Psoas muscle (tissue), 8 donors: ENCODE results near the gene ANKRD11. TPM values are rescaled to one million over a fixed set of nuclear protein-coding genes. Genes with fewer than 3 reads are reported as not detected.
A peak's percentile ranks its signal among the peaks of the same experiment; 100 is the strongest.

ENCODE experiments used
- ATAC-seq, 4 donors: fragments of 200-7000 bp; cut with Tn5 transposase; one replicate each; pipeline ENCODE4 v1.9.1; 2020; ENCODE audit warnings: moderate library complexity in 3 of 4, mild to moderate bottlenecking in 2 of 4
- DNase-seq, 2 donors: peaks; one replicate each; pipeline ENCODE4 v3.0.0-alpha.2; 2020
- H3K27ac ChIP-seq: fragments of 200-600 bp; one replicate; pipeline ENCODE4 v1.8.0; 2022
- H3K27me3 ChIP-seq, 3 donors: fragments of 200-600 bp in 1 of 3; one replicate each; pipeline versions ENCODE4 v1.6.1 to v1.8.0; 2013 to 2022; ENCODE audit warnings: low read length in 2 of 3, mild to moderate bottlenecking in 2 of 3, moderate library complexity in 1 of 3; ENCODE audit not compliant: insufficient read depth in 3 of 3
- H3K36me3 ChIP-seq, 2 donors: fragments of 200-600 bp in 1 of 2; one replicate each; pipeline versions ENCODE4 v1.6.1 to v1.8.0; 2013 to 2022; ENCODE audit warnings: low read depth in 1 of 2, mild to moderate bottlenecking in 1 of 2, moderate library complexity in 1 of 2; ENCODE audit not compliant: insufficient read depth in 1 of 2
- H3K4me1 ChIP-seq: fragments of 200-600 bp; one replicate; pipeline ENCODE4 v1.8.0; 2022
- H3K4me3 ChIP-seq: fragments of 200-600 bp; one replicate; pipeline ENCODE4 v1.8.0; 2022; ENCODE audit warnings: mild to moderate bottlenecking
- H3K9me3 ChIP-seq: fragments of 200-600 bp; one replicate; pipeline ENCODE4 v1.8.0; 2022
- WGBS, 3 donors: extraction: QIAGEN DNeasy Blood & Tissue Kit; methylation state at CpG; one replicate each; pipeline versions ENCODE4 v1.1.6 to v1.1.7; 2013; 5-methylcytosine and 5-hydroxymethylcytosine counted together
- intact Hi-C, 2 donors: fragments of 100-400 bp; cut with DNase I; formaldehyde crosslinking; loops; one replicate each; pipeline versions ENCODE4 v1.11.0 to v1.14.2; 2022
- polyA plus RNA-seq, 3 donors: library from polyadenylated mRNA; stranded (reverse); fragments of 200-250 nt; gene quantifications; one replicate each; pipeline ENCODE4 v1.2.3, GENCODE V29; 2013
- total RNA-seq, 4 donors: library from RNA; stranded (reverse); fragmentation: NEBNext Ultra II Directional in 2 of 4; extraction: Animal tissue kit (Norgen Biotek cat#: 25700) in 2 of 4; gene quantifications; one replicate each; pipeline versions ENCODE4 v1.2.1 to v1.2.4, GENCODE V29; 2021 to 2023
- TF ChIP-seq, protein P1 (sequence below): fragments of 200-600 bp; IDR thresholded peaks from one replicate; pipeline ENCODE4 v1.8.0; 2022; ENCODE audit warnings: antibody characterized with exemption
- donor health status: healthy with polysubstance abuse.
- donor health status: DM: no; HTN: no; CAD: no; lungs with moderate emphysema.
- donor health status: Bipolar disorder and iron deficiency.
- donor health status: healthy.
- donor health status: DM: yes; HTN: yes; CAD: no.
- donor health status: DM: no; HTN: no; CAD: no.
- donor health status: DM: no; HTN: no; CAD: no.
- donor health status: DM: yes; HTN: yes; CAD: no.

Gene ANKRD11
- total and polyA plus RNA-seq, 7 donors: 22.3 to 72.8 (median 57.2) TPM

DNA sequence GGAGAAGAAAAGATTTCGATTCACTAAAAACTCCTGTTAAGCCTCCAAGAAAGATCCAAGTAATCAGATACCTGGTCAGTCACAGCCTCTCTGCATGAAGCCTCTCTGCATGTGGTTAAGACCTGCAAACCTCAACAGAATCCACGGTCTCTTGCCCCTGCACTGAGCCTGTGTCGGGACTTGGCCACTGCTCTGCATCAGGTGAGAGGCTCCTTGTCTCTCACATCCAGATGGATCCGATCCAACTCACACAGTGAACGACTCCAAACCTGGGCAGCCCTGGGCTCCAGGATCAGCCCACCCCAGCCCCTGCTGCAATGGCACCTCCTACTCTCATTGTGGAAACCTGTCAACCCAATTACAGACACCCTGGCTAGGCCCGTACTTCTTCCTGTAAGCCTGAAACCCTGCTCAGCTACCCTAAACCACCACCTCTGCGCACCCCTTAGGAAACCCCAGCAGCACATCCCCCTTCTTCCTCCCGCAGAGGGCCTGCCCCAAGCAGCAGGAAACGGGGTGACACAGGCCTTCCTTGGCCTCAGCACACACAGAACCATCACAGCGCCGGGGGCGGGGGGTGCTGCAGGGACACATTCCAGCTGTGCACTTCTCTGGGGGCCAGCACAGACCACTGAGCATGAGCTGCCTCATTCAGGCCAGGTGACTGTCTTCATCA, 129.5 kb downstream of the ANKRD11 start:
- TF ChIP-seq, protein P1, sequence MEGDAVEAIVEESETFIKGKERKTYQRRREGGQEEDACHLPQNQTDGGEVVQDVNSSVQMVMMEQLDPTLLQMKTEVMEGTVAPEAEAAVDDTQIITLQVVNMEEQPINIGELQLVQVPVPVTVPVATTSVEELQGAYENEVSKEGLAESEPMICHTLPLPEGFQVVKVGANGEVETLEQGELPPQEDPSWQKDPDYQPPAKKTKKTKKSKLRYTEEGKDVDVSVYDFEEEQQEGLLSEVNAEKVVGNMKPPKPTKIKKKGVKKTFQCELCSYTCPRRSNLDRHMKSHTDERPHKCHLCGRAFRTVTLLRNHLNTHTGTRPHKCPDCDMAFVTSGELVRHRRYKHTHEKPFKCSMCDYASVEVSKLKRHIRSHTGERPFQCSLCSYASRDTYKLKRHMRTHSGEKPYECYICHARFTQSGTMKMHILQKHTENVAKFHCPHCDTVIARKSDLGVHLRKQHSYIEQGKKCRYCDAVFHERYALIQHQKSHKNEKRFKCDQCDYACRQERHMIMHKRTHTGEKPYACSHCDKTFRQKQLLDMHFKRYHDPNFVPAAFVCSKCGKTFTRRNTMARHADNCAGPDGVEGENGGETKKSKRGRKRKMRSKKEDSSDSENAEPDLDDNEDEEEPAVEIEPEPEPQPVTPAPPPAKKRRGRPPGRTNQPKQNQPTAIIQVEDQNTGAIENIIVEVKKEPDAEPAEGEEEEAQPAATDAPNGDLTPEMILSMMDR: no peak
- ATAC-seq: no peak
- peak in 1 of 2 donors; percentile 55 for DNase-seq
- Histone ChIP-seq H3K4me1 (peaks cover 79% of the 10 kb centered on the region), H3K9me3 (no peaks in the 10 kb centered on the region), H3K27me3 (no peaks in the 10 kb centered on the region), H3K4me3 (no peak overlapping the region), H3K36me3 (no peaks in the 10 kb centered on the region), H3K27ac (peak overlapping the region; percentile 26)
- intact Hi-C loops: no loop called here
- 49 to 61% (median 50%) methylated on average over 12 of the region's 12 CpGs for WGBS, 3 donors

DNA sequence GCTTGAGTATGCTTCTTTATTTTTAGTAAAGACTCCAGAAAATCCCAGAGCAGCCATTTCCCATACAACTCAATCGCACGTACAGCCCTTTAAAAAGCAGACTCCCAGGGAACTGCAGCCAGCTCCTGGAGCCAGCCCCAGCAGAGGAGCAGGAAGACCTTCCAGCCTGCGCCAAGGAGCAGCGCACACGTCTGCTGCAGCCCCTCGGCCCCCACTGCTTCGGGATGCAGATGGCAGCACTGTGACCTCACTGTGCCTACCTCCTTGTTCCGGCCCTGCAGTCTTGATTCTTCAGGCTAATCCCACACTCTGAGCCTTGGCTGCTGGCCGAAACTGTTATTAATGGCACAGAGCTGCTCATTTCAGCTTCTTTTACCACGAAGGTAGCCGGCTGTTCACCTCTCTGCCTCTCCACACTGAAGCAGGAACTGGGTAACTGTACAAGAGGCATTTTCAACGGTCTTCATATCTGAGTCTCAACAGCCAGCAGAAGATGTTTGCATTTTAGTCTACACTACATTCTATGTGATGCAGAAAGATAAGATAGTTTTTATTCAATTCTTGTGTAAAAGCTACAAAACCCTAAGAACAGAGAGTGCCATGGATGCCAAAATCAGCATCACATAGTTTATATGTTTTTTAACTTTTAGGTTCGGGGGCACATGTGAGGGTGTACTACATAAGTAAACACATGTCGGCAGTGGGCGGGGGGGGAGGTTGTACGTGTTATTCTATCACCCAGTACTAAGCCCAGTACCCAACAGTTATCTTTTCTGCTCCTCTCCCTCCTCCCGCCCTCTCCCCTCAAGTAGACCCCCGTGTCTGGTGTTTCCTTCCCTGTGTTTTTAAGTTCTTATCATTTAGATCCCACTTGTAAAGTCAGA, 130.9 kb downstream of the ANKRD11 start:
- DNase-seq (peak in 1 of 2 donors; percentile 54), ATAC-seq (no peak)
- no peaks in the 10 kb centered on the region for H3K27me3 ChIP-seq
- no peaks in the 10 kb centered on the region for H3K36me3 ChIP-seq
- intact Hi-C loops: loop anchor here in 1 of 2 donors (10.0 kb wide), 1 partner anchor 125 kb away; no protein-coding TSS in a partner anchor
- H3K4me1 ChIP-seq: peaks cover 89% of the 10 kb centered on the region
- TF ChIP-seq, protein P1: no peak
- H3K4me3 ChIP-seq: peak overlapping the region; percentile 6
- H3K9me3 ChIP-seq: no peaks in the 10 kb centered on the region
- WGBS, 3 donors: 25 to 30% (median 26%) methylated on average over 18 of the region's 18 CpGs
- peak overlapping the region; percentile 19 for H3K27ac ChIP-seq

DNA sequence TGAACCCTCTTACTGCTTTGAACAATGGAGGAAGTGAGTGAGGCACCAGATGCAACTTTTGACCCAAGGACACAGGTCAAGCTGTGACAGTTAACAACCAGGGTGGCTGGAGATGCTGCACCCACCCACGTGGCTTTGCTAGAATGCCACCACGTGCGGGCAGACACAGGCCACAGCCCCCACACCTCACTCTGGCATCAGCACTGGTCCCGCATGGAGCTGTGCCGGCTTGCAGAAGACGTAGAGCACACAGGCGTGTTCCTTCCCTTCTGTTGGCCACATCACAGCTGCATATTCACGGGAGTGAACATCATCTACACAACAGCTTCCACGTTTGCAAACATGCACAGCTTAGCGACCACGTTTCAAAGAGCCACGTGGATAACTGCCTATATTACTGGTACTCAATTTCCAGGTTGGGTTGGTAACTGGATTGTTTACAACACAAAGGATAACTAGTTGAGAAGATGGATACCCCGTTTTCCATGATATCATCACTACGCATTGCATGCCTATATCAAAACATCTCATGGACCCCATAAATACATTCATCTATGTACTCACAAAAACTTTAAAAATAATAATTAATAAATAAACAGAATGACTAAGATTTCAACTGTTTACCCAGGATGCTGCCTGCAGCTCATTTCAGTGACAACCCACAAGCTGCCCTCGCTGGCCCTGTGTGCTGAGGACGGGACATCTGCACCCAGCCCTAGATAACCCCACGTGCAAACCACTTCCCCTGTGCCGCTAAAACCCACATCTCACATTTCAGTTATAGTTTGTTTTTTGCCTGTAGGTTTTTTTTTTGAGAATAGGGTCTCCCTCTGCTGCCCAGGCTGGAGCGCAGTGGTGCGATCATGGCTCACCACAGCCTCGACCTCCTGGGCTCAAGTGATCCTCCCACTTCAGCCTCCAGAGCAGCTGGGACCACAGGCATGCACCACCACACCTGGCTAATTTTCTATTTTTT, 132.0 kb downstream of the ANKRD11 start:
- H3K36me3 ChIP-seq: no peaks in the 10 kb centered on the region
- 54 to 70% (median 63%) methylated on average over 21 of the region's 21 CpGs for WGBS, 3 donors
- ATAC-seq: no peak
- no peak overlapping the region for H3K4me3 ChIP-seq
- TF ChIP-seq, protein P1: no peak
- H3K27me3 ChIP-seq: no peaks in the 10 kb centered on the region
- H3K4me1 ChIP-seq: peaks cover 88% of the 10 kb centered on the region
- DNase-seq: peak in 1 of 2 donors; percentile 50
- intact Hi-C loops: loop anchor here in 1 of 2 donors (10.0 kb wide), 1 partner anchor 126 kb away; no protein-coding TSS in a partner anchor
- peak overlapping the region; percentile 82 for H3K27ac ChIP-seq
- no peaks in the 10 kb centered on the region for H3K9me3 ChIP-seq

DNA sequence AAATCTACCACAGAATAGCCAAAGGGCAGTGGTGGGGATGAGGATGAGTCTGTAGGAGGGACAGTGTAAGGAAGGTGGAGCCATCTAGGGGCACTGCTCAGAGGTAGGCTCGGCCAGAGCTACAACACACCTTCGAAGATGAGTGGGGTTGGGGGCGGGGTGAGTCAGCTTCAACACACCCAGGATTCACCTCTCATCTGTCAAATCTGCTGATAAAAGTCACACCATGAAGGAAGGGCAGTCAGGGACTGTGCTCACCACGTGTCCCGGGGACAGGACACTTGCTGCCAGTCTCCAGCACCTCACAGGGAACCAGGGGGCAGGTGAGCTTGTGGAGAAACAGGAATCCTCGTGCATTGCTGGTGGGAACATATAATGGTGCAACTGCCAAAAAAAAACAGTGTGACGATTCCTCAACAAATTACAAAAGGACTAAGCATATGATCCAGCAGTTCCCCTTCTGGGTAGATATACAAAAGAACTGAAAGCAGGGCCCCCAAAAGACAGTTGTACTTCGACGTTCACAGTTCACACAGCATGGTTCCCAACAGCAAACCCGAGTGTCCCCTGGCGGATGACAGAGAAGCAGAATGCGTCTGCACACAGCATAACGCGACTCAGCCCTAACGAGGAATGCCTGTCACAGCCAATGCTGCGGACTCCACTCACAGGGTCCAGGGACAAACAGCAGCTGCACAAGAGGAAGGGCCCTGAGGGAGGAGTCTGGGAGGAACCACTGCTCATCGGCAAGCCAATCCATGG, 133.1 kb downstream of the ANKRD11 start:
- H3K9me3 ChIP-seq: no peaks in the 10 kb centered on the region
- intact Hi-C loops: loop anchor here in 1 of 2 donors (10.0 kb wide), 1 partner anchor 128 kb away; no protein-coding TSS in a partner anchor
- DNase-seq (peak; percentile 63 to 80), ATAC-seq (peak; percentile 67 to 76 (median 70))
- no peak overlapping the region for H3K4me3 ChIP-seq
- H3K27me3 ChIP-seq: no peaks in the 10 kb centered on the region
- H3K36me3 ChIP-seq: no peaks in the 10 kb centered on the region
- TF ChIP-seq, protein P1: peak; percentile 26
- H3K4me1 ChIP-seq: peaks cover 91% of the 10 kb centered on the region
- H3K27ac ChIP-seq: peak overlapping the region; percentile 82
- WGBS, 3 donors: 25 to 39% (median 31%) methylated on average over 17 of the region's 17 CpGs
